Measurements from ENCODE around the gene UBFD1.
"Not testable (repeated sequence)": the region's sequence is repeated elsewhere in the genome, so short reads cannot be mapped to it uniquely, and the experiment has no call there.

The UBFD1 gene

DNA sequence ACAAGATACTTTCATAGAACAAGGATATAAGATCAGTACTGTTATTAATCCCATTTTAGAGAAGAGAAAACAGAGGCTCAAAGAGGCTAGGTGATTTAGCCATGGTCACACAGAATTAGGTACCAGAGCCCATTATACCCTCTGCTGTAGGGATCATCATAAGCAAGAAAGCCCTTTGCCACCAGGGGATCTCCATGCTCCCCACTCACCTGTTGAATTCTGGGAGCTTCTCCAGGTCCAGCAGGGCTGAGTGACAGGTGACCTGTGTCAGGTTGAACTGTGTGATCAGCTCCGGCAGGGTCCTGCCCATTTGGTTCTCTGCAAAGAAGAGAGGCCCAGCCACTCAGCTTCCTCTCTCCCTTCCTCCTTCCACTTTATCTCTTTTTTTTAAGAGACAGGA lies 25.1 kb upstream of the UBFD1 start:
- DNase-seq (ENCODE audit: extremely low spot score), result no peak
- ChIA-PET CTCF (no interaction called here), POLR2A (no interaction called here)
- TF ChIP-seq CTBP1 (IDR thresholded peaks at IDR 0.05; ENCODE audit: borderline replicate concordance) (no peak), ZNF384 (IDR thresholded peaks at IDR 0.05) (no peak), TARDBP (IDR thresholded peaks at IDR 0.05) (no peak), FOXA1 (IDR thresholded peaks at IDR 0.05) (no peak), SUZ12 (IDR thresholded peaks at IDR 0.05) (no peak), LEF1 (IDR thresholded peaks at IDR 0.05; ENCODE audit: borderline replicate concordance) (no peak), HDGF (IDR thresholded peaks at IDR 0.05; ENCODE audit: borderline replicate concordance) (no peak), FOXM1 (IDR thresholded peaks at IDR 0.05; ENCODE audit: borderline replicate concordance) (no peak), BHLHE40 (IDR thresholded peaks at IDR 0.05; ENCODE audit: borderline replicate concordance) (no peak), ELF4 (IDR thresholded peaks at IDR 0.05) (no peak), NFRKB (IDR thresholded peaks at IDR 0.05) (no peak), ARNT (IDR thresholded peaks at IDR 0.05) (no peak), FOXK2 (IDR thresholded peaks at IDR 0.05) (no peak)
- TF ChIP-seq, protein P1, sequence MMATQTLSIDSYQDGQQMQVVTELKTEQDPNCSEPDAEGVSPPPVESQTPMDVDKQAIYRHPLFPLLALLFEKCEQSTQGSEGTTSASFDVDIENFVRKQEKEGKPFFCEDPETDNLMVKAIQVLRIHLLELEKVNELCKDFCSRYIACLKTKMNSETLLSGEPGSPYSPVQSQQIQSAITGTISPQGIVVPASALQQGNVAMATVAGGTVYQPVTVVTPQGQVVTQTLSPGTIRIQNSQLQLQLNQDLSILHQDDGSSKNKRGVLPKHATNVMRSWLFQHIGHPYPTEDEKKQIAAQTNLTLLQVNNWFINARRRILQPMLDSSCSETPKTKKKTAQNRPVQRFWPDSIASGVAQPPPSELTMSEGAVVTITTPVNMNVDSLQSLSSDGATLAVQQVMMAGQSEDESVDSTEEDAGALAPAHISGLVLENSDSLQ (IDR thresholded peaks at IDR 0.05), result no peak

DNA sequence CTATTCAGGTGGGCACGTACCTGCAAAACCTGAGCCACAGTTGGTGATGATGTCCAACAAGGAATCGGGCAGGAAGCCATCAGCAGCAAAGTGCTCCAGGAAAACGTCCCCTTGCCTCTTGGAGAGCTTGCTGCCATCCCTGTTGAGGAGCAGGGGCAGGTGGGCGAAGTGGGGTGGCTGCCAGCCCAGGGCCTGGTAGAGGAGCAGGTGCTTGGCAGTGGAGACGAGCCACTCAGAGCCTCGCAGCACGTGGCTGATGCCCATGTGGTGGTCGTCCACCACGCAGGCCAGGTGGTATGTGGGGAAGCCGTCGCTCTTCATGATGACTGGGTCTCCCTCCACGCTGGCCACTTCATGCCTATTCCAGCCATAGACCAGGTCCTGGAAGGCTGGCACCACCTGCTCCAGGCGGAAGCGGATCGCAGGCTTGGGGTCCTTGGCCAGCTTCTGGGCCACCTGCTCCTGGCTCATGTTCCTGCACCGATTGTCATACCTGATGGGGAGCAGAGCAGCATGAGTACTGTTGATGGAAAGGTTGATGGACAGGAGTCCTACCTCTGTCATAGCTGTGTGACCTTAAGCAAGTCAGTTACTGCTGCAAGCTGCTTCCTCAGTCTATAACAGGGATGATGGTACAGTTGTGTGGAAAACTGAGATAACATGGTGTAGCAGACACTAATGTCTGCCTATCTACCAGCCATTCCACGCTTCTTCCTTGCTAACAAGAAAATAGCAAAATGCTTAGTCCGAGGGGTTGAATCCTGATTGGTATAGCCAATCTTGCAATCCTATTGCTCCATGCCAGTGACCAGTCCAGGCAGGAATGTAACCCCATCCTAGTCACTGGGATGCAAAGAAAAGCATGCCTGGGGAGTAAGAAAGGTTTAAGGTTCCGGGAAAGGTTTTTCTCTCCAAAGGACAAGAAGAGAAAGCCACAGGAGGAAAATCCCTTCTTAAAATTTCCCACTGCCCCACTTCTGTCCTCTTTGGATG lies 22.4 kb upstream of the UBFD1 start:
- ChIA-PET POLR2A (no interaction called here), CTCF (no interaction called here)
- DNase-seq (ENCODE audit: extremely low spot score), result no peak
- TF ChIP-seq FOXA1 (IDR thresholded peaks at IDR 0.05), result no peak

DNA sequence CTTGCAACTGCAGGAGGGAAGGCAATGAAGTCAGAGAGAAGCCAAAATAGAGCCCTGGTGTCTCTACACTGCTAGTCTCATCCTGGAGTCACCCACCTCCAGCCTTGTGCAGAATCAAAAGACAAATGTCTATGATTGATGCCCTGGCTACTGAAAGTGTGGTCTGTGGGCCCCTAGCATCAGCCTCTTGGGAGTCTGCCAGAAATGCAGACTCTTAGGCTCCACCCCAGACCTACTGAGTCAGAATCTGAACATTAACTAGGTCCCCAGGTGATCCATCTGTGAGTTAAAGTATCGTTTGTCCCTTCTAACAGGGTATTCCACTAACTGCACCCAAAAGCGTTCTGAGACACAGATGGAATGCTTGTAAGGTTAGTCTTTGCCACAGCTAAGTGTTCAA lies 21.6 kb upstream of the UBFD1 start:
- CTCF ChIA-PET, result no interaction called here
- POLR2A ChIA-PET, result no interaction called here
- TF ChIP-seq CTBP1 (IDR thresholded peaks at IDR 0.05; ENCODE audit: borderline replicate concordance), result no peak
- no peak for TF ChIP-seq ZNF384 (IDR thresholded peaks at IDR 0.05)
- TF ChIP-seq LEF1 (IDR thresholded peaks at IDR 0.05; ENCODE audit: borderline replicate concordance), result no peak
- no peak for TF ChIP-seq TARDBP (IDR thresholded peaks at IDR 0.05)
- TF ChIP-seq ARNT (IDR thresholded peaks at IDR 0.05), result no peak
- DNase-seq (ENCODE audit: extremely low spot score), result no peak

DNA sequence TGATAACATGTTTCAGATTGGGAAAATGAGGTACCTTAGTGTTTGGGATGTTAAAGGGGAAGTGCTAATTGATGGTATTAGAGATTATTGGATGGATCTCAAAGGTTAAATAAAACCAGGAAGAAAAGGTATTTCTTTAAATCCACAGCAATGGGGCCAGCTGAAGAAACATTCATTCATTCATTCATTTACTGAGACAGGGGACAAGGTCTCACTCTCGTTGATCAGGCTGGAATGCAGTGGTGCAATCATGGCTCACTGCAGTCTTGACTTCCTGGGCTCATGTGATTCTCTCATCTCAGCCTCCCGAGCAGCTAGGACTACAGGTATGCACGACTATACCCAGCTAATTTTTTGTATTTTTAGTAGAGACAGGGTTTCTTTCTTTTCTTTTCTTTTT lies 20.1 kb upstream of the UBFD1 start:
- ChIA-PET CTCF (no interaction called here), POLR2A (no interaction called here)
- TF ChIP-seq FOXA1 (IDR thresholded peaks at IDR 0.05) (no peak), ARNT (IDR thresholded peaks at IDR 0.05) (no peak), HDGF (IDR thresholded peaks at IDR 0.05; ENCODE audit: borderline replicate concordance) (no peak), SUZ12 (IDR thresholded peaks at IDR 0.05) (no peak), SP1 (IDR thresholded peaks at IDR 0.05) (no peak), FOXK2 (IDR thresholded peaks at IDR 0.05) (no peak), TARDBP (IDR thresholded peaks at IDR 0.05) (no peak), LEF1 (IDR thresholded peaks at IDR 0.05; ENCODE audit: borderline replicate concordance) (no peak), L3MBTL2 (conservative IDR thresholded peaks at IDR 0.05) (no peak), BHLHE40 (IDR thresholded peaks at IDR 0.05; ENCODE audit: borderline replicate concordance) (no peak), CTBP1 (IDR thresholded peaks at IDR 0.05; ENCODE audit: borderline replicate concordance) (no peak), ELF4 (IDR thresholded peaks at IDR 0.05) (no peak), ZNF384 (IDR thresholded peaks at IDR 0.05) (no peak), NFRKB (IDR thresholded peaks at IDR 0.05) (no peak), FOXM1 (IDR thresholded peaks at IDR 0.05; ENCODE audit: borderline replicate concordance) (no peak)
- TF ChIP-seq, protein P1 (IDR thresholded peaks at IDR 0.05), result no peak

DNA sequence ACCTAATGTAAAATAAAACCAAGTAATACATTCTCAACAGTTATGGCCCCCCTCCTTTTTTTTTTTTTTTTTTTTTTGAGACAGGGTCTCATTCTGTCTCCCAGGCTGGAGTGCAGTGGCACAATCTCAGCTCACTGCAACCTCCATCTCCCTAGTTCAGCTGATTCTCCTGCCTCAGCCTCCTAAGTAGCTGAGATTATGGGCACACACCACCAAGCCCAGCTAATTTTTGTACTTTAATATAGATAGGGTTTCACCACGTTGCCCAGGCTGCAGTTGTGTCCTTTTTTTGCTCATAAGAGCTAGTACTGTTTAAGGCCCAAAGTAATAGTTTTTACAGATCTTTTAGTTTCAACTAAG lies 18.6 kb upstream of the UBFD1 start:
- no peak for DNase-seq (ENCODE audit: extremely low spot score)
- TF ChIP-seq ZNF384 (IDR thresholded peaks at IDR 0.05) (no peak), SP1 (IDR thresholded peaks at IDR 0.05) (no peak)
- ChIA-PET CTCF (no interaction called here), POLR2A (no interaction called here)

More for the DNA sequence above, 20.1 kb upstream of the UBFD1 start:
- DNase-seq (ENCODE audit: extremely low spot score), result no peak

DNA sequence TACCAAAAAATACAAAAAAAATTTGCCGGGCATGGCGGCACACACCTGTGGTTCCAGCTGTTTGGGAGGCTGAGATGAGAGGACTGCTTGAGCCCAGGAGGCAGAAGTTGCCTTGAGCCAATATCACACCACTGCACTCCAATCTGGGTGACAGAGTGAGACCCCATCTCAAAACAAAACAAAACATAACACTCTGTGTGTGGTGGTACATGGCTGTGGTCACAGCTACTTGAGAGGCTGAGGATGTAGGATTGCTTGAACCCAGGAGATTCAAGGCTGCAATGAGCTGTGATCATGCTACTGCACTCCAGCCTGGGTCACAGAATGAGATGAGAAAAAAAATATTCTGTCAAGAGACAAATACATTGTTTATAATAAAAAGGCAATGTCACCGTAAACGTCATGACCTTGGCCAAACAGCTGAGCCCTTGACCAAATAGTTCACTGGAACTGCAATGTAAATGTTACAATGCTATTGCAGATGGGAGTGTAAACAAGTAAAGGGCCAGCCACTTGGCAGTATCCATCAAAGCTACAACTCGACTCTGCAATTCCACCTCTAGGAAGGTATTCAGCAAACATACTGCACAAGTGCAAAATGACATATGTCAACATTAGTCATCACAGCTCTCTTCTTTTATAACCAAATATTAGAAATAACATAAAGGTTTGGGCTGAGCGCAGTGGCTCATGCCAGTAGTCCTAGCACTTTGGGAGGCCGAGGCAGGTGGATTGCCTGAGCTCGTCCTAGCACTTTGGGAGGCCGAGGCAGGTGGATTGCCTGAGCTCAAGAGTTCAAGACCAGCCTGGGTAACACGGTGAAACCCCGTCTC lies 17.3 kb upstream of the UBFD1 start:
- TF ChIP-seq, protein P1 (IDR thresholded peaks at IDR 0.05), result no peak
- no peak for TF ChIP-seq L3MBTL2 (conservative IDR thresholded peaks at IDR 0.05)
- TF ChIP-seq FOXM1 (IDR thresholded peaks at IDR 0.05; ENCODE audit: borderline replicate concordance), result no peak
- no peak for TF ChIP-seq ELF4 (IDR thresholded peaks at IDR 0.05)
- TF ChIP-seq NFRKB (IDR thresholded peaks at IDR 0.05), result no peak
- TF ChIP-seq ARNT (IDR thresholded peaks at IDR 0.05), result no peak
- TF ChIP-seq TARDBP (IDR thresholded peaks at IDR 0.05), result no peak
- no peak for TF ChIP-seq LEF1 (IDR thresholded peaks at IDR 0.05; ENCODE audit: borderline replicate concordance)
- TF ChIP-seq BHLHE40 (IDR thresholded peaks at IDR 0.05; ENCODE audit: borderline replicate concordance), result no peak
- TF ChIP-seq FOXA1 (IDR thresholded peaks at IDR 0.05), result no peak
- no peak for TF ChIP-seq FOXK2 (IDR thresholded peaks at IDR 0.05)
- no peak for TF ChIP-seq HDGF (IDR thresholded peaks at IDR 0.05; ENCODE audit: borderline replicate concordance)
- TF ChIP-seq SUZ12 (IDR thresholded peaks at IDR 0.05), result no peak
- TF ChIP-seq ZNF384 (IDR thresholded peaks at IDR 0.05), result no peak
- no peak for TF ChIP-seq CTBP1 (IDR thresholded peaks at IDR 0.05; ENCODE audit: borderline replicate concordance)
- no peak for TF ChIP-seq SP1 (IDR thresholded peaks at IDR 0.05)
- no peak for DNase-seq (ENCODE audit: extremely low spot score)
- CTCF ChIA-PET, result no interaction called here
- POLR2A ChIA-PET, result interaction anchor here (1.2 kb wide), 1 partner anchor 17 kb away, joined by 4 read pairs; the partner anchor contains the start of genes EARS2 and UBFD1

DNA sequence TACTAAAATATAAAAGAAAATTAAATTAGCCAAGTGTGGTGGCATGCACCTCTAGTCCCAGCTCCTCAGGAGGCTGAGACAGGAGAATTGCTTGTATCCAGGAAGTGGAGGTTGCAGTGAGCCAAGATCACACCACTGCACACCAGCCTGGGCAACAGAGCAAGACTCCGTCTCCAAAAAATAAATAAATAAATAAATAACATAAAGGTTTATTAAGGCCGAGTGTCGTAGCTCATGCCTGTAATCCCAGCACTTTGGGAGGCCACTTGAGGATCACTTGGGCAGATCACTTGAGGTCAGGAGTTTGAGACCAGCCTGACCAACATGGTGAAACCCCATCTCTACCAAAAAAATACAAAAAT lies 16.7 kb upstream of the UBFD1 start:
- CTCF ChIA-PET; DNase-seq (ENCODE audit: extremely low spot score): not testable (repeated sequence)
- POLR2A ChIA-PET, result interaction anchor here (1.2 kb wide), 1 partner anchor 17 kb away, joined by 4 read pairs; the partner anchor contains the start of genes EARS2 and UBFD1
